T47D (cell line): Measurements from ENCODE around the gene DLG3.
"Not testable (repeated sequence)": the region's sequence is repeated elsewhere in the genome, so short reads cannot be mapped to it uniquely, and the experiment has no call there.

Experiments
- DNase-seq, 2 experiments: peaks; one replicate each; pipeline versions ENCODE4 v3.0.0 to v3.0.0-alpha.2; 2011 to 2012; ENCODE audit warnings: low read depth in 1 of 2, low spot score in 1 of 2
- JUND ChIP-seq: IDR thresholded peaks from 2 replicates; pipeline ENCODE4 v1.6.1; 2012; ENCODE audit warnings: low read depth
- in situ Hi-C: cut with HindIII; loops from 2 replicates; pipeline ENCODE4 v1.10.0; 2016; ENCODE audit warnings: low sequenced_read_pairs, low pct_unique_long_range_greater_than_20kb

DLG3 gene

GRCh38 chrX:70444326-70444945 is at the start of gene DLG3:
DLG3 (plus strand) TSS chrX:70444835; CDS start chrX:70445202, 367 bp downstream.
- in situ Hi-C loops, result no loop called here
- no peak for DNase-seq
- TF ChIP-seq JUND, result no peak

- in situ Hi-C loops, result no loop called here
- TF ChIP-seq JUND, result no peak
- DNase-seq, result no peak
These were observed 45.7 kb upstream of the DLG3 start for GRCh38 chrX:70398899-70399298.

- not testable (repeated sequence) for DNase-seq
These were observed 44.5 kb upstream of the DLG3 start for GRCh38 chrX:70400181-70400580.

GRCh38 chrX:70402721-70403120 is 41.9 kb upstream of the DLG3 start:
- no peak for TF ChIP-seq JUND
- in situ Hi-C loops, result no loop called here

More at GRCh38 chrX:70400181-70400580, 44.5 kb upstream of the DLG3 start:
- in situ Hi-C loops, result not testable (repeated sequence)

GRCh38 chrX:70405003-70405402 is 39.6 kb upstream of the DLG3 start:
- no peak for DNase-seq
- in situ Hi-C loops, result no loop called here
- no peak for TF ChIP-seq JUND

More at GRCh38 chrX:70402721-70403120, 41.9 kb upstream of the DLG3 start:
- DNase-seq, result no peak

GRCh38 chrX:70410921-70411320 is 33.7 kb upstream of the DLG3 start:
- no peak for TF ChIP-seq JUND
- no peak for DNase-seq
- in situ Hi-C loops, result no loop called here

GRCh38 chrX:70411475-70411874 is 33.2 kb upstream of the DLG3 start:
- no peak for DNase-seq
- in situ Hi-C loops, result no loop called here
- TF ChIP-seq JUND, result no peak

GRCh38 chrX:70421618-70422017 is 23.0 kb upstream of the DLG3 start:
- TF ChIP-seq JUND, result no peak
- no peak for DNase-seq
- in situ Hi-C loops, result no loop called here

GRCh38 chrX:70422851-70423341 is 21.7 kb upstream of the DLG3 start, which contains the start of gene GDPD2:
GDPD2 (plus strand) TSS chrX:70423314; CDS start chrX:70424985, 1,671 bp downstream.
- DNase-seq, result peak; percentile 7 to 60
- no peak for TF ChIP-seq JUND
- in situ Hi-C loops, result no loop called here

GRCh38 chrX:70423936-70424675 is 20.5 kb upstream of the DLG3 start:
- in situ Hi-C loops, result no loop called here
- TF ChIP-seq JUND, result no peak
- no peak for DNase-seq

GRCh38 chrX:70424801-70425200 is 19.8 kb upstream of the DLG3 start:
- no peak for TF ChIP-seq JUND
- DNase-seq, result no peak
- in situ Hi-C loops, result no loop called here

GRCh38 chrX:70426286-70427278 is 18.1 kb upstream of the DLG3 start:
- in situ Hi-C loops, result no loop called here
- DNase-seq, result no peak
- TF ChIP-seq JUND, result no peak
